OCI-LY7 (cell line): ENCODE data around the gene VAV1. TPM values are rescaled to one million over a fixed set of nuclear protein-coding genes. Genes with fewer than 3 reads are reported as not detected.

Source experiments
- BruUV-seq: library from RNA; stranded (reverse); fragments of 400-500 nt; replicated peaks from 2 replicates; lab custom pipeline; 2021; lab: Mats Ljungman, UMichigan
- CTCF ChIA-PET: fragments of 300-600 bp; sonication (Branson Sonifier 250); formaldehyde crosslinking; loops from one replicate; lab custom pipeline; 2022; ENCODE audit warnings: antibody characterized with exemption; ENCODE audit not compliant: unreplicated experiment; lab: Charles Lee
- POLR2A ChIA-PET: fragments of 300-600 bp; sonication (Branson Sonifier 250); formaldehyde crosslinking; loops from one replicate; lab custom pipeline; 2022; ENCODE audit warnings: antibody characterized with exemption; lab: Charles Lee
- DNase-seq: peaks from one replicate; pipeline ENCODE4 v3.0.0-alpha.2; 2015; ENCODE audit warnings: low spot score
- H2AFZ ChIP-seq: fragments of 200-600 bp; sonication (generic), shearing (Covaris generic); 2 replicates; pipeline ENCODE4 v1.6.1; 2014; ENCODE audit warnings: mild to moderate bottlenecking, antibody characterized with exemption, low read length, moderate library complexity
- H3K27ac ChIP-seq: fragments of 200-600 bp; sonication (generic); 2 replicates; pipeline ENCODE4 v1.5.1; 2014; ENCODE audit warnings: mixed run types, low read depth, mild to moderate bottlenecking, moderate library complexity, low read length, inconsistent platforms; ENCODE audit not compliant: poor library complexity, severe bottlenecking
- H3K36me3 ChIP-seq: fragments of 200-600 bp; sonication (generic); 2 replicates; pipeline ENCODE4 v1.6.1; 2014; ENCODE audit warnings: mild to moderate bottlenecking, antibody characterized with exemption, low read length, moderate library complexity, mixed read lengths; ENCODE audit not compliant: insufficient read depth
- H3K4me1 ChIP-seq: fragments of 200-600 bp; sonication (generic); 2 replicates; pipeline ENCODE4 v1.5.1; 2014; ENCODE audit warnings: mild to moderate bottlenecking, low read length; ENCODE audit not compliant: insufficient read depth, poor library complexity, severe bottlenecking
- H3K4me2 ChIP-seq: fragments of 200-600 bp; sonication (generic); 2 replicates; pipeline ENCODE4 v1.6.1; 2014; ENCODE audit warnings: mild to moderate bottlenecking, low read length
- H3K4me3 ChIP-seq: fragments of 200-600 bp; sonication (generic); 2 replicates; pipeline ENCODE4 v1.5.1; 2014; ENCODE audit warnings: mild to moderate bottlenecking, low read depth, low read length; ENCODE audit not compliant: poor library complexity, severe bottlenecking
- H3K79me2 ChIP-seq: fragments of 200-600 bp; sonication (generic); 2 replicates; pipeline ENCODE4 v1.6.1; 2016; ENCODE audit warnings: low read depth, mild to moderate bottlenecking, low read length, moderate library complexity, mixed read lengths; ENCODE audit not compliant: insufficient read depth
- H3K9me2 ChIP-seq: fragments of 200-600 bp; sonication (generic); 2 replicates; pipeline ENCODE4 v1.6.1; 2016; ENCODE audit warnings: mild to moderate bottlenecking, low read length, mixed read lengths; ENCODE audit not compliant: insufficient read depth
- H3K9me3 ChIP-seq: fragments of 200-600 bp; sonication (generic); 2 replicates; pipeline ENCODE4 v1.6.1; 2014; ENCODE audit warnings: mild to moderate bottlenecking, mixed run types, low read length, mixed read lengths
- H4K20me1 ChIP-seq: fragments of 200-600 bp; sonication (generic); 2 replicates; pipeline ENCODE4 v1.6.1; 2014; ENCODE audit warnings: mild to moderate bottlenecking, antibody characterized with exemption, low read length, moderate library complexity, mixed read lengths; ENCODE audit not compliant: insufficient read depth
- EZH2phosphoT487 ChIP-seq: fragments of 200-600 bp; sonication (generic); IDR thresholded peaks from 2 replicates; pipeline ENCODE4 v1.6.1; 2018; ENCODE audit warnings: low read depth, borderline replicate concordance, mild to moderate bottlenecking, mixed run types, antibody characterized with exemption, low read length, moderate library complexity, mixed read lengths
- intact Hi-C: fragments of 100-400 bp; cut with micrococcal nuclease; formaldehyde crosslinking; loops from one replicate; pipeline ENCODE4 v1.10.0; 2022; ENCODE audit not compliant: unreplicated experiment
- total RNA-seq, 2 experiments: library from RNA; depleted of rRNA in 1 of 2; stranded (reverse); fragments of >200 nt in 1 of 2; shearing (Covaris generic) in 1 of 2; gene quantifications; 2 replicates each; pipeline ENCODE4 v1.2.3, GENCODE V29; 2014 to 2022
- TF ChIP-seq, protein P1 (sequence below): fragments of 200-600 bp; sonication (generic); conservative IDR thresholded peaks from 2 replicates; pipeline ENCODE4 v1.5.1; 2014; ENCODE audit warnings: mild to moderate bottlenecking, antibody characterized with exemption, low read length, moderate library complexity, mixed read lengths

Gene VAV1
- total RNA-seq, 2 experiments from 2014 or later = 90.7 to 107 TPM

DNA sequence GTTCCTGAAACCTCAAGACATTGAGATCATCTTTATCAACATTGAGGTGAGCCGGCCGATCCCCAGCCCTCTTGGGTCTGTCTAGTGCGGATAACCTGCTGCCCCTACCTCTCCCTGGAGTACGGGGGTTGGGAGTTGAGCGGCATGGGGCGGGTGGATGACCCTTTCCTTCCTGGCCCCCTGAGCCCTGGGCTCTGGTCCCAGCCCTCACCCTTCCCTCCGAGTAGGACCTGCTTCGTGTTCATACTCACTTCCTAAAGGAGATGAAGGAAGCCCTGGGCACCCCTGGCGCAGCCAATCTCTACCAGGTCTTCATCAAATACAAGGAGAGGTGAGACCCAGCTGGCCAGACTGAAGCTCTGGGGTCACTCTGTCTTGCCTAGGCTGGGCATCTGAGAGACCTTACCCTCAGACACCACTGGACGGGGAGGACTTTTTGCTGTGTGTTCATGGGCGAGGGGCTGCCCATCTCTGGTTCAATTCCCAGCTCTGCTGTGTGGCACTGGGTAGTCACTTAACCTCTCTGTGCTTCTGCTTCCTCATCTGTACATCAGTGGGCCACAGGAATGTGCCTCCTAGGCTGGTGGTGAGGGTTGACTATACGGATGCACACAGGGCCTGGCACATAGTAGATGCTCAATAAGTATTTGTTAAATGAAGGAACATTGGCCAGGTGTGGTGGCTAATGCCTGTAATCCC lies 52.7 kb downstream of the VAV1 start:
- peaks cover under 1% of the 10 kb centered on the region; the same call in 1 of the 2 replicates for H3K79me2 ChIP-seq
- H3K36me3 ChIP-seq = peaks cover 89% of the 10 kb centered on the region
- H3K27ac ChIP-seq = no peak overlapping the region
- peaks cover 3% of the 10 kb centered on the region for H3K9me3 ChIP-seq
- no peak for TF ChIP-seq EZH2phosphoT487
- TF ChIP-seq, protein P1, sequence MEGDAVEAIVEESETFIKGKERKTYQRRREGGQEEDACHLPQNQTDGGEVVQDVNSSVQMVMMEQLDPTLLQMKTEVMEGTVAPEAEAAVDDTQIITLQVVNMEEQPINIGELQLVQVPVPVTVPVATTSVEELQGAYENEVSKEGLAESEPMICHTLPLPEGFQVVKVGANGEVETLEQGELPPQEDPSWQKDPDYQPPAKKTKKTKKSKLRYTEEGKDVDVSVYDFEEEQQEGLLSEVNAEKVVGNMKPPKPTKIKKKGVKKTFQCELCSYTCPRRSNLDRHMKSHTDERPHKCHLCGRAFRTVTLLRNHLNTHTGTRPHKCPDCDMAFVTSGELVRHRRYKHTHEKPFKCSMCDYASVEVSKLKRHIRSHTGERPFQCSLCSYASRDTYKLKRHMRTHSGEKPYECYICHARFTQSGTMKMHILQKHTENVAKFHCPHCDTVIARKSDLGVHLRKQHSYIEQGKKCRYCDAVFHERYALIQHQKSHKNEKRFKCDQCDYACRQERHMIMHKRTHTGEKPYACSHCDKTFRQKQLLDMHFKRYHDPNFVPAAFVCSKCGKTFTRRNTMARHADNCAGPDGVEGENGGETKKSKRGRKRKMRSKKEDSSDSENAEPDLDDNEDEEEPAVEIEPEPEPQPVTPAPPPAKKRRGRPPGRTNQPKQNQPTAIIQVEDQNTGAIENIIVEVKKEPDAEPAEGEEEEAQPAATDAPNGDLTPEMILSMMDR = no peak
- H3K4me2 ChIP-seq = no peak overlapping the region
- POLR2A ChIA-PET = interaction anchor here (0.6 kb wide), 1 partner anchor 38 kb away, joined by 3 read pairs; no protein-coding TSS in a partner anchor
- no peaks in the 10 kb centered on the region for H4K20me1 ChIP-seq
- intact Hi-C loops = no loop called here
- H2AFZ ChIP-seq = no peak overlapping the region
- H3K4me1 ChIP-seq = no peaks in the 10 kb centered on the region
- H3K9me2 ChIP-seq = no peaks in the 10 kb centered on the region
- no peak for DNase-seq
- CTCF ChIA-PET = no interaction called here
- no TSS peak for BruUV-seq
- H3K4me3 ChIP-seq = no peak overlapping the region

DNA sequence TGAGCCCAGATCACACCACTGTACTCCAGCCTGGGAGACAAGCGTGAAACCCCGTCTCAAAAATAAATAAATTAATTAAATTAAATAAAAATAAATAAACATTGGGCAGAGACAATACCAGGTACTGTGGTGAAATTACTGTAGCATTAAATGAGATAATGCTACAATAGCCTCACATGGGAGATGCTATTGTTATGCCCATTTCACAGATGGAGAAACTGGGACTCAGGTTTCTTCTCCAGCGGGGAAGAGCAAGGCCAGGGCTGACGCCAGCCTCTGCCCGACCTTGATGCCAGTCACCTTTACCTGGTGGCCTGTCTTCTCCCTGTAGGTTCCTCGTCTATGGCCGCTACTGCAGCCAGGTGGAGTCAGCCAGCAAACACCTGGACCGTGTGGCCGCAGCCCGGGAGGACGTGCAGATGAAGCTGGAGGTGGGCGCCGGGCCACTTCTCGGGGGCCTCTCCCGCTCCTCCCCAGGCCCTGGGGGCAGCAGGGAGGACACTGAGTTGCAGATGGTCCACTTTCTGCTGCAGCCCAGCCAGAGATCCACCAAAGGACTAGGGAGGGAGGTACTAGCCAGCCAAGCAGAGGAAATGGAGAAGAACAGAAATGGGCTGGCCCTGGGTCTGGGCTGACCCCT lies 53.9 kb downstream of the VAV1 start:
- H3K9me3 ChIP-seq = no peaks in the 10 kb centered on the region
- CTCF ChIA-PET = no interaction called here
- H2AFZ ChIP-seq = no peak overlapping the region
- H3K79me2 ChIP-seq = no peaks in the 10 kb centered on the region
- no peaks in the 10 kb centered on the region for H3K4me1 ChIP-seq
- peaks cover 87% of the 10 kb centered on the region for H3K36me3 ChIP-seq
- intact Hi-C loops = no loop called here
- H3K4me2 ChIP-seq = no peak overlapping the region
- no peak for TF ChIP-seq EZH2phosphoT487
- TF ChIP-seq, protein P1 = no peak
- H4K20me1 ChIP-seq = no peaks in the 10 kb centered on the region
- no peaks in the 10 kb centered on the region for H3K9me2 ChIP-seq
- H3K4me3 ChIP-seq = no peak overlapping the region
- H3K27ac ChIP-seq = no peak overlapping the region
- POLR2A ChIA-PET = no interaction called here
- no TSS peak for BruUV-seq
- no peak for DNase-seq

DNA sequence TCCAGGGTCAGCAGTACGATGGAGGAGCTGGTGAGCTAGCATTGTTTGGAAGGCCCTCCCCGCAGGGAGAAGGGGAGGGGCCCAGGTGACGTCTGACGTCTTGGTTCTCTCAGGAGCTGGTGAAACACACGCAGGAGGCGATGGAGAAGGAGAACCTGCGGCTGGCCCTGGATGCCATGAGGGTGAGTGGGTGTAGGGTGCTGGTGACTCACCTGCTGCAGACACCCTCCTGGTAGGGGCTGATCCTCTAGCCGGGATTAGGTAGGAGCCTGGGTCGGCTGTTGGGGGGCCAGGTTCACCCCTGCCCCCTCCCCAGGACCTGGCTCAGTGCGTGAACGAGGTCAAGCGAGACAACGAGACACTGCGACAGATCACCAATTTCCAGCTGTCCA lies 55.8 kb downstream of the VAV1 start:
- Histone ChIP-seq H4K20me1 (no peaks in the 10 kb centered on the region), H2AFZ (no peak overlapping the region), H3K79me2 (no peaks in the 10 kb centered on the region), H3K9me2 (no peaks in the 10 kb centered on the region), H3K4me2 (no peak overlapping the region), H3K27ac (no peak overlapping the region), H3K4me3 (no peak overlapping the region), H3K9me3 (no peaks in the 10 kb centered on the region), H3K4me1 (no peaks in the 10 kb centered on the region), H3K36me3 (peaks cover 95% of the 10 kb centered on the region)
- TF ChIP-seq, protein P1 = no peak
- TF ChIP-seq EZH2phosphoT487 = no peak
- ChIA-PET CTCF (no interaction called here), POLR2A (no interaction called here)
- no TSS peak for BruUV-seq
- intact Hi-C loops = no loop called here
- no peak for DNase-seq
